Measurements from ENCODE around the gene GPX7. TPM values are rescaled to one million over a fixed set of nuclear protein-coding genes. Genes with fewer than 3 reads are reported as not detected.
"Not testable (repeated sequence)": the region's sequence is repeated elsewhere in the genome, so short reads cannot be mapped to it uniquely, and the experiment has no call there.

The GPX7 gene
- 100 to 1,000 TPM; 129 to 150 (median 139) TPM for polyA plus RNA-seq (ENCODE audit: insufficient read length in 10 of 10)
- long read RNA-seq, donor 1, transcript GPX7-201 (3 exons, 1,228 nt), result major isoform, 89 of 99 reads
- long read RNA-seq, donor 1, partial matches to known transcripts, result 6 of 99 reads
- long read RNA-seq, donor 1, other reads (novel, unspliced or antisense), result 0 of 99 reads
- long read RNA-seq, donor 2, transcript GPX7-201 (3 exons, 1,228 nt), result major isoform, 74 of 77 reads
- long read RNA-seq, donor 2, partial matches to known transcripts, result 0 of 77 reads
- long read RNA-seq, donor 2, other reads (novel, unspliced or antisense), result 0 of 77 reads
- long read RNA-seq, donor 3, result 0 reads
- long read RNA-seq, donor 4, transcript GPX7-201 (3 exons, 1,228 nt), result major isoform, 67 of 91 reads
- long read RNA-seq, donor 4, partial matches to known transcripts, result 21 of 91 reads
- long read RNA-seq, donor 4, other reads (novel, unspliced or antisense), result 0 of 91 reads
- long read RNA-seq, donor 5, transcript GPX7-201 (3 exons, 1,228 nt), result major isoform, 92 of 104 reads
- long read RNA-seq, donor 5, partial matches to known transcripts, result 9 of 104 reads
- long read RNA-seq, donor 5, other reads (novel, unspliced or antisense), result 0 of 104 reads
- long read RNA-seq, donor 6, transcript GPX7-201 (3 exons, 1,228 nt), result major isoform, 103 of 105 reads
- long read RNA-seq, donor 6, partial matches to known transcripts, result 0 of 105 reads
- long read RNA-seq, donor 6, other reads (novel, unspliced or antisense), result 0 of 105 reads
- long read RNA-seq, donor 7, transcript GPX7-201 (3 exons, 1,228 nt), result major isoform, 52 of 54 reads
- long read RNA-seq, donor 7, partial matches to known transcripts, result 0 of 54 reads
- long read RNA-seq, donor 7, other reads (novel, unspliced or antisense), result 0 of 54 reads
- long read RNA-seq, donor 8, transcript GPX7-201 (3 exons, 1,228 nt), result major isoform, 57 of 58 reads
- long read RNA-seq, donor 8, partial matches to known transcripts, result 0 of 58 reads
- long read RNA-seq, donor 8, other reads (novel, unspliced or antisense), result 0 of 58 reads
- long read RNA-seq, donor 9, transcript GPX7-201 (3 exons, 1,228 nt), result major isoform, 12 of 12 reads
- long read RNA-seq, donor 9, partial matches to known transcripts, result 0 of 12 reads
- long read RNA-seq, donor 9, other reads (novel, unspliced or antisense), result 0 of 12 reads

DNA sequence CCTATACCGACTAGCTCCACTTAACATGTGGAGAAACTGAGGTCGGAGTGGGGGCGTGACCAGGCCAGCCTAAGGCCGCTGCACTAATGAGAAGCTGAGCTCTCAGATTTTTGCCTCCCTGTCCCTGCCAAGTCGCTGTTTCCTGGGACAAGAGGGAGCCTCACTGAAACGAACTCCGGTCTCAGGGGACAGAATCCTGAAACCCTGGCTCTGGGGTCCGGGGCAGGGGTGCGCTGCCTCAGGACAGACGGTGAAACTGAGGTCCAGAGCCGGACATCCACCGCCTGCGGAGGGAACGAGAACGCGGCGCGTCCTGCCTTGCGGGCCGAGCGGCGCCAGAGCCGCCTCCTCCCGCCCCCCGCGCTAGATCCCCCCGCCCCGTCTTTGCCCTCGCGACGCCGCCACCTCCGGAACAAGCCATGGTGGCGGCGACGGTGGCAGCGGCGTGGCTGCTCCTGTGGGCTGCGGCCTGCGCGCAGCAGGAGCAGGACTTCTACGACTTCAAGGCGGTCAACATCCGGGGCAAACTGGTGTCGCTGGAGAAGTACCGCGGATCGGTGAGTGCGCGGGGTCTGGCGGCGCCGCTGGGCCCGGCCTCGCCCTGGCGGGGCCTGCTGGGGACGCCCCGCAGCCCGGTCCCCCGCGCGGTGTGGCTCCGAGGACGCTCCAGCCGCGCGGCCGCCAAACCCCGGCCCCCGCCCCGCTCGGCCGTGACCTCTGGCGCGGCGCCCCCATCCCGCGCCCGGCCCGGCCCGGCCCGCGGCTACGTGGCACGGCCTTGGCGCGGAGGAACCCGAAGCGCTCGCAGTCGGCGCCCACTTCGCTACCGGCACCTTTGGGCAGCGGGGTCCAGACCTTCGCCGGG lies at the start of gene GPX7:
Gene GPX7, plus strand, starts transcription at position 381 of the 865 bp plus-strand sequence. Its CDS starts 39 bp downstream, at position 420.
- peak; percentile 53 to 85 (median 69) for DNase-seq

- peak; percentile 89 to 96 (median 92) for DNase-seq
Measured at GRCh38 chr1:52552505-52553361, 49.4 kb upstream of the GPX7 start, which contains the start of gene TUT4. TSS of gene TUT4 (minus strand) at chr1:52553092. CDS start at chr1:52526280, 26,812 bp downstream.

DNA sequence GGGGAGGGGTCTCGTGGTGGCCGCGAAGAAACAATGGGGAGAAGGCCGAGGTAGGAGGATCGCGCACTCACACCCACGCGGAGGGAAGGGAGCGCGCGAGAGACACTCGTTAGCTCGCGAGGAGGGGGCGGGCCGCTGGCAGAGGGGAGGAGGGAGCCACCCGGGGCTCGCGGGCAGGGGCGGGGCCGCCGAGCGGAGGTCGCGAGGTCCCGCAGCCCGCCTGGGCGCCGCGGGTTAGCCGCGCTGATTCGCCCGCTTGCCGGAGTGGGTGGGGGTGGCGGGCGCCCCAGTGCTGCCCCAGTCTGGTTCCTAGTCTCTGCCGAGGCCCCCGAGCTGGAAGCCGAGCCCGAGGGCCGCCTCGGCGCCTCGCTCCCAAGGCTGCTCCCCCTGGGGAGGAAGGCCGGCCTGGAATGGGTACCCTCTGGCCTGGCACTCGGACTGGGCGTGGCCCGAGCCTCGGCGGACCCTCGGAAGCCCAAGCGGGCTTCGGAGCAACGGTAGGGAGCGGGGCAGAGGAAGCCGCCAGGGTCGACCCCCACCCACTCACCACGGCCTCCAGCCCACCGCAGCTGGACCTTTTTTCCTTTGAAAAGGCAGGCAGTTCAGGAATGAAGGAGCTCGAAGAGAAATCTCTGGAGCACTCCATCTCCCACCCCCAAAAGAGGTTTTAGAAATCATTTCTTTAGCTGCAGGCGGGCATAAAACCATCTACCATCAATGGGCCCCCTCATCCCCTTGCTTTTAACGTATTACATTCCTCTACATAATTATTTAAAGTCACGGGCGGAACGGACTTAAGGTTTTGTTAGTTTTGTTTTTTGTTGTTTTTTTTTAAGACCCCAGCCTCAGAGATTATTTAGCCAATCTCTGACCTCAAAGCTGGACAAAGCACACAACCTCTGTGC lies 48.6 kb upstream of the GPX7 start:
- peak; percentile 86 to 96 (median 91) for DNase-seq

- DNase-seq, result peak in 1 of 3 donors; percentile 22
Measured at GRCh38 chr1:52554267-52554640, 47.9 kb upstream of the GPX7 start.

DNA sequence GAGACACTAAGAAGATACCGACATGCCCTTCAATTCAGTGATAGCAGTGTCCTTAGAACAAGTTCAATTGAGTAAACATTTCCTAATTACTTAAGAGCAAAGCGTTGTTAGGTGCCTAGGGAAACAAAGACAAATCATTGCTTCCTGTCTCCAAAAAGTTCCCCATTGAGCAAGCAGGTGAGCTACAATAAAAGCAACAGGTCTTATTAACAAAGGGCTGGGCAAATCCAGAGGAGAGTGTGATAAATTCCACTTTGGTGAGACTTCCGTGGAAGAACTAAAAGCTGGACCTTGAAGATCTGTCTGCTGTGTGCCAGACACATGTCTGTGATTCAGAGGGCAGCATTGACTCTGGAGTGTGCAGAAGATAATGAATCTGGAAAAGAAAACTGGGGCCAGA lies 47.4 kb upstream of the GPX7 start:
- DNase-seq, result no peak

- DNase-seq, result no peak
Measured at GRCh38 chr1:52556641-52557360, 45.4 kb upstream of the GPX7 start.

GRCh38 chr1:52558941-52559340 lies 43.2 kb upstream of the GPX7 start:
- no peak for DNase-seq

DNA sequence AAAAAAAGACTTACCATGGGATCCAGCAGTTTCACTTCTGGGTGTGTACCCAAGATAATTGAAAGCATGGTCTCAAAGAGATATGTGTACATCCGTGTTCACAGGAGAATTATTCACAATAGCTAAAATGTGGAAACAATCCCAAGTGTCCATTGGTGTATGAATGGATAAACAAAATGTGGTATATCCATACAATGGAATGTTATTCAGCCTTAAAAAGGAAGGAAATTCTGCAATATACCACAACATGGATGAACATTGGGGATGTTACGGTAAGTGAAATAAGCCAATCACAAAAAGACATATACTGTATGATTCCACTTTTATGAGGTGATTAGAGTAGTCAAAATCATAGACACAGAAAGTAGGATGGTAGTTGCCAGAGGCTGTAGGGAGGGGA lies 42.3 kb upstream of the GPX7 start:
- DNase-seq, result no peak

GRCh38 chr1:52562766-52563165 lies 39.4 kb upstream of the GPX7 start:
- no peak for DNase-seq

DNA sequence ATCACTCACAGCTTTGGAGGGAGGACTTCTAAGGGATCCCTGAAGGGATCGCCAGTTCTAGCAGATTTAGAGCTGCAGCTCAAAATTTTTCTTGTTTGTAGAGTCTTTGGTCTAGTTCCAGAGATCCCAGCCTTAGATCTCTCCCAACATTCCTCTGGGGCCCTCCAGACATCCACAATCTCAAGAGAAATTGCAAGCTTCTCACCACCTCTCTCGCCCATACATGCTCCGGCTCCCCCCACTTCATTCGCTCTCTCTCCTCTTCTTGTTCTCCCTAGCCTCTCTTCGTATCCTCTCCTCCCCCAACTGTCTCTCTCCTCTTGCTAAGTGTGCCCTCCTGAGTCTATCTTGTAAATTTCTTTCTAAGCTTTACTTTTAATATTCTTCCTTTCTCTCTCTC lies 34.2 kb upstream of the GPX7 start:
- no peak for DNase-seq

GRCh38 chr1:52569449-52570210 lies 32.5 kb upstream of the GPX7 start:
- peak in 1 of 3 donors; percentile 65 for DNase-seq

DNA sequence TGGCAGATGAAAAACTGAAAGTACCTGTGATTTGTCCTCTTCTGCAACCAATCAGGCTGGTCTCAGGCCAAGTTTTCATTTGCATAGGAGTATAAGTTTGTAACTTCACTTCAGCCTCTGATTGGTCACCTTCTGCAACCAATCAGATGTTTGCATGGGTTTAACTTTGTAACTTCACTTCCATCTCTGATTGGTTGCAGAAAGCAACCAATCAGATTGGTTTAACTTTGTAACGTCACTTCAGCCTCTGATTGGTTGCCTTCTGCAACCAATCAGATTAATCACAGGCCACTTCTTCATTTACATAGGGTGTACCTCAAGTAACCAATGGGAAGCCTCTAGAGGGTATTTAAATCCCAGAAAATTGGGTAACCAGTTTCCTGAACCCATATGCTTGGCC lies 30.4 kb upstream of the GPX7 start:
- no peak for DNase-seq

DNA sequence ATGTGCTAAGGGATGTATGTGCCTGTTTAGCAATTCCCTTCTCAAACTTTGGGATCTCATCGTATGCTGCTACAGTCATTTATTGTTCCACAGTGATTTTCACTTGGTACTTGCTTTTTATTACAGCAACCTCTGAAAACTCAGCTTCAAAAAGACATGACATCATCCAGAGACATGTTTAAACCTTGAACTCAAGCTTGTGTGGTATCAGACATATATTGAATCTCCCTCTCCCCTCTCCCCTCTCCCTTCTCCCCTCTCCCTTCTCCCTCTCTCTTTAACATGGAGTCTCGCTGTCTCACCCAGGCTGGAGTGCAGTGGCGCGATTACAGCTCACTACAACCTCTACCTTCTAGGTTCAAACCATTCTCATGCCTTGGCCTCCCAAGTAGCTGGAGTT lies 29.8 kb upstream of the GPX7 start:
- no peak for DNase-seq

- peak in 1 of 3 donors; percentile 68 for DNase-seq
Measured at GRCh38 chr1:52574594-52574993, 27.6 kb upstream of the GPX7 start.

DNA sequence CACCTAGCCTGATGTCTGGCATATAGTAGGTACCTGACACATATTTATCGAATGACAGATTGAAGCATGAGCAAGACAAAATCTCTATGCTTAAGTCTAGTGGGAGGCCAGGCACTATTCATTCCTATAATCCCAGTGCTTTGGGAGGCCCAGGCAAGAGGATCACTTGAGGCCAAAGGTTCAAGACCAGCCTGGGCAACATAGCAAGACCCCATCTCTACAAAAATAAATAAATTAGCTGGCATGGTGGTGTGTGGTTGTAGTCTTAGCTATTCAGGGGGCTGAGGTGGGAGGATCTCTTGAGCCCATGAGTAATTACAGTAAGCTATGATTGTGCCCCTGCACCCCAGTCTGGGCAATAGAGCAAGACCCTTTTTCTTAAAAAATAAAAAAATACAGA lies 26.1 kb upstream of the GPX7 start:
- DNase-seq, result no peak

- DNase-seq, result not testable (repeated sequence)
Measured at GRCh38 chr1:52578066-52578465, 24.1 kb upstream of the GPX7 start.

- no peak for DNase-seq
Measured at GRCh38 chr1:52579415-52579814, 22.8 kb upstream of the GPX7 start.

All from muscle of back (tissue), 13 donors.